Limb (tissue), 2 donors: ENCODE data around the gene ORM2.

Experiments used
- DNase-seq, 2 donors: peaks; one replicate each; pipeline ENCODE4 v3.0.0-alpha.2; 2016; ENCODE audit errors: extremely low spot score in 2 of 2

The ORM2 gene

DNA sequence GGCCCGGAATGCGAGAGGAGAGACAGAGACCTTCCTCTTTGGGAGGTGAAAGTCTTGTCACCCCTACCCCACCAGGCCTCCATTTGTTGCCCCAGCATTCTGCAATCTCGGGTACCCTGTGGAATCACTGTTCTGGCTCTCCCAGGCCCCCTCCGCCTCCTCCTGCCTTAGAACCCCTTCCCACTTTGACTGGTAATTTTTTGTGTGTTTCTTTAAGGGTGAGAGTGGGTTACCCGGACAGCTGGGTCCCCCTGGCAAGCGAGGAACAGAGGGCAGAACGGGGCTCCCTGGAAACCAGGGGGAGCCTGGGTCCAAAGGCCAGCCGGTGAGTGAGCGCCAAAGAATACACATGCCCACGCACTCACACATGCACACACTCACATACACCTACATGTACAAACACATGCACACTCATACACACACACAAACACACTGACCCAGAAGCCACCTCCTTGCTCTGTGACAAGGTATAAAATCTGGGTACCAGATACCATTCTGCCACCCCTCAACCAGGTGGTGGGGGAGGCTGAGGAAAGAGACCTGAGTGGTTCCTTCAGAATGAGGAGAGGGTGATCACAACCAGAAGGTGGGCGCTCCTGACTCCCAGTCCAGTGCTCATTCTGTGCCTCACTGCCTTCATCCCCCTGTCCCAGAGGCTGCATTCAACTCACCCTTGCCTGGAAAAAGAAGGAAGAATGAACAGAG, 37.6 kb upstream of the ORM2 start:
- peak in 1 of 2 donors; percentile 20 for DNase-seq

DNA sequence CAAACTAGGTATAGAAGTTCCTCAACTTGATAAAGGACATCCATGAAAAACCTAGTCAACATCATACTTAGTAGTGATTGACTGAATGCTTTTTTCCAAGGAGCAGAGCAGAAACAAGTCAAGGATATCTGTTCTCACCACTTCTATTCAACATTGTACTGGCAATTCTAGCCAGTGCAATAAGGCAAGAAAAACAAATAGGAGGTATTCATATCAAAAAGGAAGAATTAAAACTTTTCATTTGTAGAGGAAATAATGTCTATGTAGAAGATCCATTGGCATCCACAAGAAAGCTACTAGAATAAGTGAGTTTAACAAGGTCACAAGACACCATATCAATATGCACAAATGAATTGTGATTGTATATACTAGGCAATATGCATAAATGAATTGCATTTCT, 35.0 kb upstream of the ORM2 start:
- no peak for DNase-seq

DNA sequence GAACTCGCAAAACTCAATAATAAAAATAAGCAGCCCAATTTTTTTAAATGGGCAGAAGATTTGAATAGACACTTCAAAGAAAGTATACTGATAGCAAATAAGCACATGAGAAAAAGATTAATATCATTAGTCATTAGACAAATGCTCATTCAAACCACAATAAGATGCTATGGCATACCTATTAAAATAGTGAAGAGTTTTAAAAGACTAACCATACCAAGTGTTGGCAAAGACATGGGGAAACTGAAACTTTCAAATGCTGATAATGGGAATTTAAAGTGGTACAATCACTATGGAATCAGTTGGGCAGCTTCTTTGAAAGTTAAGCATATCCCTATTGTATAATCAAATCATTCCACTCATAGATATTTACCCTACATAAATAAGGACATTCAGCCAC, 33.3 kb upstream of the ORM2 start:
- no peak for DNase-seq

GRCh38 chr9:114299286-114300152, 30.1 kb upstream of the ORM2 start:
- DNase-seq: peak in 1 of 2 donors; percentile 23

DNA sequence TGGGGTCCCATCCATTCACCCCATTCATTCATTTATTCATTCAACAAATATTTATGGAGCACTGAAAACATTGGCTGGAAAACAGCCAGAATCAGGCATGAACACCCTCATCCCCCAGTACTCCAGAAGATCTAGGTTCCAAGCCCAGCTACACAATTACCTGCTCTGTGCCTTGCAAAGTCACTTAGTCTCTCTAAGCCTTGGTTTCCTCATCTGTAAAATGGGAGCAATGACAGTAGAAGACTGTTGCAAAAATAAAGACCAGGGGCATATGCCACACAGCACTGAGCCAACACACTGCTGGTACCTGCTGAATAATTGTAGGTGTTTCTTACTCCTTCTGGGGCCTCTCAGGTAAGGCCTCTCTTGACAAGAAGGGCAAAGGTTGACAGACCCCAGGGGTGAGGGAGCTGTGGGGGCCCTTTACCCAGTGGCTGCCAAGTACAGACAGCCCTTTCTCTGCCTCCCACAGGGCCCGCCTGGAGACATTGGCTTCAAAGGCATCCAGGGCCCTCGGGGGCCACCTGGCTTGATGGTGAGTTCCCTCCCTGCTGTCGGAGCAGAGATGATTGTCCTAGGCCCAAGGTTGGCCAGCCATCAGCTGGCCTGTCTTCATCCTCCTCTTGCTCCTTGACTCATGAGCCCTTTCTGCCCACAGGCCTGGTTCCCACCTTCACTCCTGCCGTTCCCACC, 29.4 kb upstream of the ORM2 start:
- peak in 1 of 2 donors; percentile 24 for DNase-seq

- peak in 1 of 2 donors; percentile 21 for DNase-seq
Measured at GRCh38 chr9:114300846-114301797, 28.5 kb upstream of the ORM2 start.

DNA sequence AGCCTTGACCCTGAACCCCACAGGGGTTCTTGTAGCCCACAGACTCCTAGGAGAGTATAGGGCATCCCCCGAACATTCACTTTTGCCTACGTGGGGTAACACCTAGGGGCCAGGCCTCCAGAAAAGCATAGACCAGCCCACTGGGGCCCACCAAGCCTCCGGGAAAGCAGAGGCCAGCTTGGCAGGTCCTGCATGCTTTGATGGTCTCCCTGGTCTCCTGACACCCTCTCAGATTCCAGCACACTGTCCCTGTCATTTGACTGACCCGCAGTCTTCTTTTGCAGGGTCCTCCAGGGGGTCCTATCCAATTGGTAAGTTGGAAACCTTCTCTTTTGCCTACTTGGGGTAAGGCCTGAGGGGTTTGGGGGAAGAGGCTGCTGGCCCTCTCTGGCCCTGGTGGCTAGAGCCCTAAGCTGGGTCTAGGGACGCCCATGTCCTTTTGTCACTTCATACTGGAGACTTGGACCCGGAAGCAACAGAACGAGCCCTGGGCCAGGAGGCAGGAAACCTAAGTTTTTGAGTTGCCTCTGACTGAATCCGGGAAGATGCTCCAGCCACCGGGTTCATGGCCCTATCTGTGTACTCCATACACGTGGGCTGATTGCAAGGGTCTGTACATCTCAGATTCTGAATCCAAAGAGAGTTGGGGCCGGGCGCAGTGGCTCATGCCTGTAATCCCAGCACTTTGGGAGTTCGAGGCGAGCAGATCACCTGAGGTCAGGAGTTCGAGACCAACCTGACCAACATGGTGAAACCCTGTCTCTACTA, 27.7 kb upstream of the ORM2 start:
- DNase-seq: peak in 1 of 2 donors; percentile 18

GRCh38 chr9:114302727-114303126, 26.9 kb upstream of the ORM2 start:
- no peak for DNase-seq

GRCh38 chr9:114303571-114303970, 26.1 kb upstream of the ORM2 start:
- DNase-seq: peak in 1 of 2 donors; percentile 17

GRCh38 chr9:114303977-114304376, 25.7 kb upstream of the ORM2 start:
- peak in 1 of 2 donors; percentile 26 for DNase-seq

DNA sequence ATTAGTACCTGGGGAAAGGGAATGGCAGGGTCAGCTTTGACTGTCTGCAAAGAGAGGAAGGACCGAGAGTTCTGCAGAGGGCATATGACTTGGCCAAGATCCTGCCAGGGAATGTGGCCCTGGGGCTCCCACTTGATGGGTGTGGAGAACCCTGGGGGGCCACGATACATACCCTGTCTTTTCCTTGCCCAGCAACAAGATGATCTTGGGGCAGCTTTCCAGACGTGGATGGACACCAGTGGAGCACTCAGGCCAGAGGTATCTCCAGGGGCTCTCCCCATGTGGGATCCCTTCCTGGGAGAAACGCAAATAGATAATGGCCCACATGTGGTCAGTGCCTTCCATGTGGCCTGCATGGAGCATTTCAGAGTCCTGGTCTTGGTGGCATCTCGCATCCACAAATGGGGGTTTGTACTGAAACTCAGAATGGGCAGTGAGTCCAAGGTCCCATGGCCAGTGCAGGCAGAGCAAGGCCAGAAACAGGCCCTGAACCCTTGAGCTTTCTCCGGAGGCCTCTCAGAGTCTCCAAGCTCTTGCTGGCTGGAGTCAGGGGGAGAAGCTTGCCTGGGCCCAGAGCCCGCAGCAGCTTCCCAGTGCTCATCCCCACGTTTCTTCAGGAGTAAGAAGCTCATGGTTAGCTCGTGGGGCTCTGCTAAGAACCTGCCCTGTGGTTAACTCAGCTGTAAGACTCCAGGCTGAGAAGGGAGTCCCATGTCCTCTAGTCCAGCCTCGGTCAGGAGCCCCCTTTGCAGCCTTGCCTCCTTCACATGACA, 25.1 kb upstream of the ORM2 start:
- peak in 1 of 2 donors; percentile 26 for DNase-seq

DNA sequence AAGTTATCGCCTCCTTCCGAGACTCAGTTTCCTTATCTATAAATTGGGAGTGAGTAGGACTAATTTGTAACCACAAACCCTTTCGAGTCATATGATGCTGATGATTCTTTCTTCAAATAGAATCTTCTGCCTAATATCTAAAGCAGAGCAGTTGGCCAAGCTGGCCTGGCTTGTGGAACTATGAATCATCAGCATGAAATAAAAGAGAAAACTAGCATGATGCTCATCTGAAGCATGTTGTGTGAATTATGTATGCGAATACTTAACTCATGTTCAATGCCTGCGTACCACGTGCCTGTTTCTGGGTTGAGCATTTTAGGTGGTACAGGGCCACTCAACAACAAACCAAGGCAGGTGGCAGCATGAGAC, 21.8 kb upstream of the ORM2 start:
- DNase-seq: no peak

GRCh38 chr9:114308361-114308950, 21.2 kb upstream of the ORM2 start:
- peak in 1 of 2 donors; percentile 20 for DNase-seq

GRCh38 chr9:114309096-114309495, 20.6 kb upstream of the ORM2 start:
- DNase-seq: peak in 1 of 2 donors; percentile 15

- no peak for DNase-seq
Measured at GRCh38 chr9:114310471-114311450, 18.9 kb upstream of the ORM2 start.

- DNase-seq: no peak
Measured at GRCh38 chr9:114311571-114312512, 17.8 kb upstream of the ORM2 start.

GRCh38 chr9:114312513-114312875, 17.2 kb upstream of the ORM2 start:
- DNase-seq: no peak
